Measurements from ENCODE around the gene AQP5.

DNA sequence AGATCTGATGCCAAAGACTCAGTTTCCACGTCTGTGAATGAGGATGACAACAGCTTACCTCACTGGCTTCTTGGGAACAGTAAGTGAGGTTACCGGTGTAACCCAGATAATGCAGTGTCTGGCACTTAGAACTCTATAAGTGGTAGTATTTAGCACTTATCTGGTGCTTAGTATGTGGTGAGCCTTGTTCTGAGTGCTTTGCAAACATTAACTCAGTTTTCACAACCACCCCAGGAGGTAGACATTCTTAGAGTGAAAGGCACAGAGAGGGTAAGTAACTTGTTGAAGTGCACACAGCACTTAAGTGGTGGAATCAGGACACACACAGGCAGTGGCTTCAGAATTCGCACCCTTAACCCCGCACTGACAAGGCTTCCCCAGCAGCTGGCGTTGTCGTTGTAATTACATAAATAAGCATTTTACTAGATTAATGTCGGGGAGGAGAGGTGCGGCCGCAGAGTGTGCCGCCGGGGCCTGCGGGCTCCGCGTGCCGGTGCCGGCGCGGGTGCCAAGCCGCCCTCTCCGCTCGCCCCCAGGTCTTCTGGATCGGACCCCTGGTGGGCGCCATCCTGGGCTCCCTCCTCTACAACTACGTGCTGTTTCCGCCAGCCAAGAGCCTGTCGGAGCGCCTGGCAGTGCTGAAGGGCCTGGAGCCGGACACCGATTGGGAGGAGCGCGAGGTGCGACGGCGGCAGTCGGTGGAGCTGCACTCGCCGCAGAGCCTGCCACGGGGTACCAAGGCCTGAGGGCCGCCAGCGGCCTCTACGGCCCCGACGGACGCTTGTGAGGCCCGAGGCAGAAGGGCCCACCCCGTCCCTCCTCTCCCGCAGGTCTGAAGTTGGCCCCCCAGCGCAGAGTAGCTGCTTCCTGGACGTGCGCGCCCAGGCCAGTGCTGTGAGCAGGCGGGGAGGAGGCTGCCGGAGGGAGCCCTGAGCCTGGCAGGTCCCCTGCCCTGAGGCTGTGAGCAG lies 6.5 kb upstream of the AQP5 start:
- TF ChIP-seq, protein P1, sequence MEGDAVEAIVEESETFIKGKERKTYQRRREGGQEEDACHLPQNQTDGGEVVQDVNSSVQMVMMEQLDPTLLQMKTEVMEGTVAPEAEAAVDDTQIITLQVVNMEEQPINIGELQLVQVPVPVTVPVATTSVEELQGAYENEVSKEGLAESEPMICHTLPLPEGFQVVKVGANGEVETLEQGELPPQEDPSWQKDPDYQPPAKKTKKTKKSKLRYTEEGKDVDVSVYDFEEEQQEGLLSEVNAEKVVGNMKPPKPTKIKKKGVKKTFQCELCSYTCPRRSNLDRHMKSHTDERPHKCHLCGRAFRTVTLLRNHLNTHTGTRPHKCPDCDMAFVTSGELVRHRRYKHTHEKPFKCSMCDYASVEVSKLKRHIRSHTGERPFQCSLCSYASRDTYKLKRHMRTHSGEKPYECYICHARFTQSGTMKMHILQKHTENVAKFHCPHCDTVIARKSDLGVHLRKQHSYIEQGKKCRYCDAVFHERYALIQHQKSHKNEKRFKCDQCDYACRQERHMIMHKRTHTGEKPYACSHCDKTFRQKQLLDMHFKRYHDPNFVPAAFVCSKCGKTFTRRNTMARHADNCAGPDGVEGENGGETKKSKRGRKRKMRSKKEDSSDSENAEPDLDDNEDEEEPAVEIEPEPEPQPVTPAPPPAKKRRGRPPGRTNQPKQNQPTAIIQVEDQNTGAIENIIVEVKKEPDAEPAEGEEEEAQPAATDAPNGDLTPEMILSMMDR (IDR thresholded peaks at IDR 0.05; ENCODE audit: low read depth, low read length): no peak
- no peak for TF ChIP-seq POLR2A (IDR thresholded peaks at IDR 0.05; ENCODE audit: extremely low read depth, insufficient read length)
- TF ChIP-seq, protein P2, sequence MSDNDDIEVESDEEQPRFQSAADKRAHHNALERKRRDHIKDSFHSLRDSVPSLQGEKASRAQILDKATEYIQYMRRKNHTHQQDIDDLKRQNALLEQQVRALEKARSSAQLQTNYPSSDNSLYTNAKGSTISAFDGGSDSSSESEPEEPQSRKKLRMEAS (IDR thresholded peaks at IDR 0.05; ENCODE audit: low read depth, low read length): no peak
- TF ChIP-seq MYC (IDR thresholded peaks at IDR 0.05; ENCODE audit: low read depth, low read length): no peak
